GM13977 (cell line): Measurements from ENCODE around the gene ECE2.
"Not testable (repeated sequence)": the region's sequence is repeated elsewhere in the genome, so short reads cannot be mapped to it uniquely, and the experiment has no call there.

Source experiments
- DNase-seq: peaks from one replicate; pipeline ENCODE4 v3.0.0; 2012; ENCODE audit warnings: low spot score
- in situ Hi-C: fragments of 300-500 bp; cut with MboI; formaldehyde crosslinking; loops from one replicate; pipeline ENCODE4 v1.12.0; 2022; ENCODE audit warnings: low sequenced_read_pairs, low pct_unique_long_range_greater_than_20kb, mixed read lengths, inconsistent platforms; ENCODE audit not compliant: unreplicated experiment
- TF ChIP-seq, protein P1 (sequence below): IDR thresholded peaks from 2 replicates; pipeline ENCODE4 v1.5.1; 2012; ENCODE audit warnings: mild to moderate bottlenecking, control low read depth; ENCODE audit not compliant: insufficient read depth; ENCODE audit errors: extremely low read depth, missing control alignments

Gene ECE2

DNA sequence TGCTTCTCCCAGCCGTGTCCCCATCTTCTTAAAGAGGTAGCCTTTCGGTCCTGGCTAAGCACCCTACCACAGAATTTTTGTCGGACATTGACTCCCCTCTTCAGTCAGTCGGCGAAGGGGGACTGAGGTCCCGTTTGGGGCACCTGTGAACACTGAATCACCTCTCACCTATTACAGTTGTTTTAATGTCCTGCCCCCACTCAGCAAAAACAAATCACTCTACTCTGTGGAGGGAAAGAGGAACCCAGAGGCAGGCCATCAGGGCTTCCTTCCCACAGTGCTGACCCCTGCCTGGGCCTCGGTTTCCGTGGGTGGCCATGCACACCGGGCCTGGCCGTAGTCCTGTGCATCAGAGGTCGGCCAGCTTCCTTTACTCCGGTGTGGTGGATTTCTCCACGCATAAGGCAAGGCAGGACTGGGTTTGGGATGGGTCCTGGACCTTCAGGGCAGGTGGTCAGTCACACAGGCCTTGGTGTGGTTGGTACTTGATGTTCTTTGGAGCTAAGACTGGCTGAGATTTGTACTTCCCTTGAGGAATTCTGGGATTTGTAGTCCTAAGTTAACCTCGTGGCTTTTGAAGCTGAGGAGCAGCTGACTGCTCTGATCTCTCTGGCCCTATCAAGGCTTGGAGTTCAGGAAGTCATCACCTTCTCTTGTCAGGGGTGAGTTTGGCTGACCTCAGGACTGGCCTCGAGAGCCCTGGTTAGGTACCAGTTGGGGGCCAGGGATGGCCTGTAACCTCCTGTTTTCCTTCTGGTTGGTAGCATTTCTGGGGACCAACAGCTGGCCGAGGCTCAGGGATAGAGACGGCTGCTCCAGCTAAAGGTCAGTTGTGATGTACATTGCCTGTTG, 61.0 kb downstream of the ECE2 start:
- in situ Hi-C loops, result no loop called here
- DNase-seq, result peak; percentile 71
- TF ChIP-seq, protein P1, sequence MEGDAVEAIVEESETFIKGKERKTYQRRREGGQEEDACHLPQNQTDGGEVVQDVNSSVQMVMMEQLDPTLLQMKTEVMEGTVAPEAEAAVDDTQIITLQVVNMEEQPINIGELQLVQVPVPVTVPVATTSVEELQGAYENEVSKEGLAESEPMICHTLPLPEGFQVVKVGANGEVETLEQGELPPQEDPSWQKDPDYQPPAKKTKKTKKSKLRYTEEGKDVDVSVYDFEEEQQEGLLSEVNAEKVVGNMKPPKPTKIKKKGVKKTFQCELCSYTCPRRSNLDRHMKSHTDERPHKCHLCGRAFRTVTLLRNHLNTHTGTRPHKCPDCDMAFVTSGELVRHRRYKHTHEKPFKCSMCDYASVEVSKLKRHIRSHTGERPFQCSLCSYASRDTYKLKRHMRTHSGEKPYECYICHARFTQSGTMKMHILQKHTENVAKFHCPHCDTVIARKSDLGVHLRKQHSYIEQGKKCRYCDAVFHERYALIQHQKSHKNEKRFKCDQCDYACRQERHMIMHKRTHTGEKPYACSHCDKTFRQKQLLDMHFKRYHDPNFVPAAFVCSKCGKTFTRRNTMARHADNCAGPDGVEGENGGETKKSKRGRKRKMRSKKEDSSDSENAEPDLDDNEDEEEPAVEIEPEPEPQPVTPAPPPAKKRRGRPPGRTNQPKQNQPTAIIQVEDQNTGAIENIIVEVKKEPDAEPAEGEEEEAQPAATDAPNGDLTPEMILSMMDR, result no peak

DNA sequence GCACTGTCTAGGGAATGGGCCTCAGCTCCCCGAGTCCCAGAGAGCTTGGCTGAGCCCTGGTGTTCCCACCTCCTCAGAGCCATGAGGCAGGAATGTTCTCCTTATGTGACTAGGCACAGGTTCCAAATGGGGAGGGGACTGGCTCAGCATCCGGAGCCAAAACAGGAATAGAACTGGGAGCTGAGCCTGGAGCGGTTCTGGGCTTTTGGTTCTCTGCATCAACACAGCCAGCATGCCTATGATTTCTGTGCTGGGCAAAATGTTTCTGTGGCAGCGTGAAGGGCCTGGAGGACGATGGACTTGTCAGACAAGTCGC, 61.5 kb downstream of the ECE2 start, which contains the start of gene FAM131A:
FAM131A (plus strand) TSS at position 202 of the 316 bp plus-strand sequence; CDS start at position 233, 31 bp downstream.
- no peak for DNase-seq
- TF ChIP-seq, protein P1, result no peak
- in situ Hi-C loops, result no loop called here

DNA sequence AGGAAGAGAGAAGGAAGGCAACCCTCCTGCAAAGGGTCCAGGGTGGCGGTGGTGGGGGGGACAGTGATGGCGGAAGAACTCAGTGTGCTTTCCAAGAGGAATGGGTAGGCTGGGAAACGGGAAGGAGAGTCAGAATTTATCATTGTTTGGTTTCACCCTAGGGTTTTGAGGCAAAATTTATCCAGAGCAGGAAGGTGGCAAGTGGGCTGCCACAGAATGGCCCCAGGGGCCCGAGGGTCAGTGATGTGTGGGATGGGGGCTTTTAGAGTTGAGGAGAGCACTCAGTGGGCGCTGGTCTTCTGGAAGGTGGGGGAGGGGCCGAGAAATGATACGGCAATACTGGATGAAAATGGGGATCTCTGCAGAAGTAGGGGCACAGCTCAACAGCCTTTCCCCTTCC, 62.2 kb downstream of the ECE2 start:
- DNase-seq, result no peak
- in situ Hi-C loops, result no loop called here
- TF ChIP-seq, protein P1, result no peak

DNA sequence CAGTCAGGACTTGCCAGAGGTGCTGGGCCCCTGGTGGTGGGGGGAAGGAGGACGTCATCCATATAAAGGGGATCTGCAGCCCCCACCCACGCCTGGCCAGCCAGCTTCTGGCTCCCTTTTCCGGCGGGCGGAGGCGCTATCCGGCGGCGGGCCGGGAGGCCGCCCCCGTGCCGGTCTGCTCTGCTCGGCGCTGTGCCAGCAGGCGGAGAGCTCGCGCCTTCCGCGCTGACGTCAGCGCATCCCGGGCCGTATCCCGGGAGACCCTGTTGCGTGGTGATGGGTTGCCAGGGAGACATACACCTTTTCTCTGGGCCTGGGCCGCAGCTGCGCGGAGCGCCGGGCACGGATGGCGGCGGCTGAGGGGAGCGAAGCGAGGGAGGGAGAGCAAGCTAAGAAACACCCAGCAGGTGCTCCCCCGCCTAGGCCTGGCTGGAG, 62.7 kb downstream of the ECE2 start:
- TF ChIP-seq, protein P1, result no peak
- DNase-seq, result no peak
- in situ Hi-C loops, result no loop called here

DNA sequence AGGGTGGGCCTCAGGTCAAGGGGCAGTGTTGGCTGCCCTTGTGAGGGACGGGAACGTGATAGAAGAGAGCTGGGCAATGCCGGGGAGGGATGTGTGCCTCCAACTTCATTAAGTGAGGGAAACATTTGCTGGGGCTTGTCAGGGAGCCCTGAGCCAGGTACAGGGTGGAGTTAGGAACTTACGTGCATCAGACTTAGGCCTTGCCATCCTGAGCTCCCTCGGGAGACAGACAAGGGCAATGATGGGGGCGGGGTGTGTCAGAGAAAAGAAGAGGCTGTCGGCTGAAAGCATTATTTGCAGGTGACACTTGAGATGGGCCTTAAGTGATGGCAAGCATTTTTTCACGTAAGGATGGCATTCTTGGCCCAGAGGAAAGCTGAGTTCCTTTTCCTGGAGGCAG, 63.2 kb downstream of the ECE2 start:
- in situ Hi-C loops, result no loop called here
- no peak for DNase-seq
- TF ChIP-seq, protein P1, result no peak

DNA sequence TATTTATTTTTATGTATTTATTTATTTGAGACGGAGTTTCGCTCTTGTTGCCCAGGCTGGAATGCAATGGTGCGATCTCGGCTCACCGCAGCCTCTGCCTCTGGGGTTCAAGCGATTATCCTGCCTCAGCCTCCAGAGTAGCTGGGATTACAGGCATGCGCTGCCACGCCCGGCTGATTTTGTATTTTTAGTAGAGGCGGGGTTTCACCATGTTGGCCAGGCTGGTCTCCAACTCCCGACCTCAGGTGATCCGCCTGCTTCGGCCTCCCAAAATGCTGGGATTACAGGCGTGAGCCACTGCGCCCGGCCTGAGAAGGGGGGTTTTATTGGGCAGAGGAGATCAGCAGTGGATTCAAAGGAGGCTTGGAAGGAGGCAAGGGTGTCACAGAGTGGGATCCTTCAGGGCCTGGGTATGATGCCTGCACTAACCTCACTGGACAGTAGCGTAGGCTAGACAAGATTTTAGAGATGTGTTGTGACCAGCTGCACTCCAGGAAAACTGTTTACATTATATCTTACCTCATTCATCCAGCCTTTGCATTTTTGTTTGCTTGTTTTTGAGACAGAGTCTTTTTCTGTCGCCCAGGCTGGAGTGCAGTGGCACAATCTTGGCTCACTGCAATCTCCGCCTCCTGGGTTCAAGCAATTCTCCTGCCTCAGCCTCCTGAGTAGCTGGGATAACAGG, 63.8 kb downstream of the ECE2 start:
- DNase-seq, in situ Hi-C loops: not testable (repeated sequence)

DNA sequence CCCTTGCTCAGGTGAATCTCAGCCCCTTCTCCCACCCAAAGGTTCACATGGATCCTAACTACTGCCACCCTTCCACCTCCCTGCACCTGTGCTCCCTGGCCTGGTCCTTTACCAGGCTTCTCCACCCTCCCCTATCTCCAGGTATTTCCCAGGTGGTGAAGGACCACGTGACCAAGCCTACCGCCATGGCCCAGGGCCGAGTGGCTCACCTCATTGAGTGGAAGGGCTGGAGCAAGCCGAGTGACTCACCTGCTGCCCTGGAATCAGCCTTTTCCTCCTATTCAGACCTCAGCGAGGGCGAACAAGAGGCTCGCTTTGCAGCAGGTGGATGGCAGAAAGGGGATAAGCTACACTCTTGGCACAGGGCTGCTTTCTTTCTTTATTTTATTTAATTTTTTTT, 66.1 kb downstream of the ECE2 start:
- no peak for DNase-seq
- in situ Hi-C loops, result no loop called here
- TF ChIP-seq, protein P1, result no peak
